HL-60/S4 treated with retinoic acid at 250 ng/mL for 4 days and 3 days (cell line): ENCODE measurements around the gene CASP1.
"Not testable (repeated sequence)": the region's sequence is repeated elsewhere in the genome, so short reads cannot be mapped to it uniquely, and the experiment has no call there.

Experiments used
- in situ Hi-C: fragments of 300-500 bp; cut with MboI; formaldehyde crosslinking; loops from 2 replicates; pipeline ENCODE4 v1.7.0; 2022; ENCODE audit warnings: low sequenced_read_pairs

Gene CASP1

DNA sequence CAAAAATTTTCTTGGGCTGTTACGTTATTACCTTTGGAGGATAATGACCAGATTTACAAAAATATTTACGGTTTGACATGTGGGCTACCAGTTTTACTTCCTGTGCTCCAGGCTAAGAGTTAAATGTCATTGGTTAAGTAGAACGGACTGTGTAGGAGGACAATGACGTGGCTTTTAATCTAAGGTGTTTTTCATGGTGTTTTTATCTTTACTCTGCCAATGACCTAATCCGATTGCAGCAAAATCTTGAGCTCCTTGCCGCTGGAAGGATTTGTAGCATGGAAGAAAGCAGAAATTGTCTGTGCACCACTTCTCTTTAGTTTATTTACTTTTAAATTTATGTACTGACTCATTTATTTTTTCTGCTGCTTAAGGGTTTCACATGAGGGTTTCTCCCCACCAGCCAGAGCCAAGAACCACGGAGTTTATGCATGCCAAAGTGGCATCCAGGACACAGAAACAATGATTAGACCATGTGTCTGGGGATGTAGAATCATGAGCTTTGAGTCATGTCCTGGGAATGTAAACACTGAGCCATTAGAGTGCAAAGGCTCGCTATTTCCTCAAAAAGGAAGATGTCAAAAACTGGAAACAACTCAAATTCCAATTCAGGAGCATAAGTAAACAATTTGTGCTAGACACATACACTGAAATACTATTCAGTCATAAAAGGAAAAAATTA, 12.1 kb upstream of the CASP1 start:
- in situ Hi-C loops: no loop called here

DNA sequence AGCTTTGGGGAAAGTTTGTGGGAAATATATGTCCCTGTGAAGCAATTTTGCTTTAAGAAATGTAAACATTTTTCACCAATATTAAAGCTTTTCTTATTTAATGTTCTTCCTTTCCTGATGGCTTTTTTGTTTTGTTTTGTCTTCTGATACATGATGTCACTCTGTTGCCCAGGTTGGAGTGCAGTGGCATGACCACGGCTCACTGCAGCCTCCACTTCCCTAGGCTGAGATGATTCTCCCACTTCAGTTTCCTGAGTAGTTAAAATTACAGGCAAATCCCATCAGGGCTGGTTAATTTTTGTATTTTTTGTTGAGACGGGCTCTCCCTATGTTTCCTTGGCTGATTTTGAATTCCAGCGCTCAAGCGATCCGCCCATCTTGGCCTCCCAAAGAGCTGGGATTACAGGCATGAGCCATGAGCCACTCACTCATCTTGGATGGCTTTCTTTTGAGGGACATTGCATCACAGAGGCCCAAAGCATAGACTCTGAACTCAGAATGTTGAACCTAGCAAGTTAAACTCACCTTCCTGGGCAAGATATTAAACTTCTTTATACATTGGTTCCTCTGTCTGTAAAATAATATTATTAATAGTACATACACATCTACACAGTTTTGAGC, 10.8 kb upstream of the CASP1 start:
- in situ Hi-C loops: no loop called here

DNA sequence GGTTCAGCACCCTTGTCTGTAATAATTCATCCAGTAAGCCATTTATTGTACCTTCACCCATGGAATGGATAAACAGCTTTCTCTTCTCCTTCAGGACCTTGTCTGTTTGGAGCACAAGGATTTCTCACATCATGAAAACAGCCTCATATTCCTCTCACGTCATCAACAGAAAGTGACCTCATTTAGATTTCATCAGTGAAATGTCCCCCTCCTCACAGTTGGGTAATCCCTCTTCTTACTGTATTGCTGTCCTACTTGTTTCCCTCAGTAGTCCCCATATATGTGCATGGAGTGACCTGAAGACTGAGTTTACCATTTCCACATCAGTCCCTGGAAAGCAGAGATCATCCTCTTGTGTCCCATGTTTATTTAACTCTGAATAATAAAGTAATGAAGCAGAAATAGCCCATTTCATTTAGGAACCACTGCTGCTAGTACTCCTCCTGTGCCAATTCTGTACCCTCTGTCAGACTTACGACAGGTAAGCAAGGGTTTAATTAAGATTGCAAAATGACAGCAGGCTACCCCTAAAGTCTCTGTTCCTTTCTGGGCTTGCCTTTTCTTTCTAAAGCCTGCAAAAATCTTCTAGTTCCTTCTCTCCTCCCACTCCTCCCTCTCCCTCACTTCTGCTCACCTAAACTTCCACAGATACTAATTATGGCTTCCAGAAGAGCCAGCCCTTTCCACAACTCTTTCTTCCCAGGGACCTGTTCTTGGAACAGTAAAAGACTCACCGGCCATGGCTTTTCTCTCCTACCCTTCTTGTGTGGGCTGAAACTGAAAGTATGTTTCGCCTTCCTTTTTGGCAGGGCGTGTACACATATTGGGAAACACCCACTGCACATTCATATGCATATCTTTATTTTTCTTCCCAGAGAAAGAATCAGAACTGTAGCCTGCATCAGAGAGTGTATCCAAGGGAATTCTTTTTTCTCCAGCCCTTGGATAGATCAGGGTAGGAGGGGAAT, 9.9 kb upstream of the CASP1 start, which contains the start of gene CARD16:
Gene CARD16, minus strand, starts transcription at position 779 of the 968 bp plus-strand sequence. Its CDS starts 38 bp downstream, at position 741.
- in situ Hi-C loops: not testable (repeated sequence)

DNA sequence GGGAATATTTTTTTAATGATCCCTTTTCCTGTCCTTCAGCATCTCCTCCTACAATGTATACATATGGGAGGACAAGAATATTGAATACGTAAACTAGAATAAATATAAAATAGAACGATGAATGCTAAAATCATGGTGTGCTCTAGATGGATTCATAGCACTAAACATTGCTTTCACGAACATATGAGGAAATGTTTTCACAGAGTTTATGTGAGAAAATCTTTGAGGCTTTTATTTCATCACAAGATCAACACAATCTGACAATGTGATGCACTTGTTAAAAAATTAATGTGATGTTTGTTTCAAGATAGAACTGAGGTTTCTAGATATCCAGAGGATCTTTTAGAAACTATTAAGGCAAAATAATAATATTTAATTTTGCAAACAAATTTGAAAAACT, 7.2 kb upstream of the CASP1 start:
- in situ Hi-C loops: no loop called here

DNA sequence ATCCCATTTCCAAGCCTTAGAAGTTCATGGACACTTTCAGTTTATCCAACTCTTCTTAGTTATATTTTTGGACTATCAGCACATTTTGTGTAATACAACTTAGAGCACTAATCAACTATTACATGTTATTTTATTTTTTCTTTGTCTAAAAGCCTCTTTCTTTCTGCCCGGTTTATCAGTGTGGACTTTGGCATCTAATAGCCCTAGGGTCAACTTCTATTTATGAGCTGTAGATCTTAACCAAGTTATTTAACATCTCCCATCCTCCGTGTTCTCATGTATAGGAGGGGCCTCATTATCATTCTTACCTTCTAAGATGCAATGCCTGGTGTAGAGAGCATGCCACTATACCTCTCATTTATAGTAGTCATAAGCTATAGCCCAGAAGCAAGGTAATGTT, 5.8 kb upstream of the CASP1 start:
- in situ Hi-C loops: no loop called here

DNA sequence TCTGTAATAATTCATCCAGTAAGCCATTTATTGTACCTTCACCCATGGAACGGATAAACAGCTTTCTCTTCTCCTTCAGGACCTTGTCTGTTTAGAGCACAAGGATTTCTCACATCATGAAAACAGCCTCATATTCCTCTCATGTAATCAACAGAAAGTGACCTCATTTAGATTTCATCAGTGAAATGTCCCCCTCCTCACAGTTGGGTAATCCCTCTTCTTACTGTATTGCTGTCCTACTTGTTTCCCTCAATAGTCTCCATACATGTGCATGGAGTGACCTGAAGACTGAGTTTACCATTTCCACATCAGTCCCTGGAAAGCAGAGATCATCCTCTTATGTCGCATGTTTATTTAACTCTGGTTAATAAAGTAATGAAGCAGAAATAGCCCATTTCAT, 556 bp downstream of the CASP1 start:
- in situ Hi-C loops: not testable (repeated sequence)

DNA sequence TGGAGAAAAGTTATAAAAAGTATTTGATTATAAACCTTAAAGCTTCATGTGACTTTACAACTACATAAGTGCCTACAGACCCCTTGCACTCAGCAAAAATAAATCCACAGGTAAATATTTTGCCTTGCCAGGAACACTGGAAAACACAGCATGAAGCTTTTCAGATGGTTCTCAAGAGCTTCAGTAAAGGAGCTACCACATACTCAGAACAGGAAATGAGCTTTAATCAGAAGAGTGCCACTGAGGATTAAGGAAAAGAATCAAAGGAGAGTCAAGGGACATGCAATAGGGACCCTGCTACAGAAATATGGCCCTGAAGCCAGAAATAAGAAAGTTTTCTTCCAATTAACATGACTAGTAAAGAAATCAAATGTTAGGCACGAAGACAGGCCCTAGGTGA, 1.2 kb downstream of the CASP1 start:
- in situ Hi-C loops: no loop called here

DNA sequence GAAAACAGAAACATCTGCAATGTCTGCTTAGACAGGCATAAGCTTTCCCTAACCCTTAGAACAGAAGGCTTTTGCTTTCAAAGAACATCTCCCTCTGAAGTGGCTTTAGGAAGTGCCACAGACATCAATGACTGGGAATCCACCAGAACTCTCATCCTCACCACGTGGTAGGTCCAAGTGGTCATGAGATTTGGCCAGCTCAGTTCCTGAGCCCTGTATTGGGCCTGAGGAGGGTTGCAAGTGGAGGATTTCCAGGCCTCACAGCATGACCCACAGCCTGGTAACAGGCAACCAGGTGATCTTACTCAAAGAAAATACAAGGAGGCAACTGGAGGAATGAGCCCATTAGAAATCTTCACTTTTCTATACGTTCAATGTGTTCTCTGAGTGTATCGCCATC, 1.6 kb downstream of the CASP1 start:
- in situ Hi-C loops: no loop called here

DNA sequence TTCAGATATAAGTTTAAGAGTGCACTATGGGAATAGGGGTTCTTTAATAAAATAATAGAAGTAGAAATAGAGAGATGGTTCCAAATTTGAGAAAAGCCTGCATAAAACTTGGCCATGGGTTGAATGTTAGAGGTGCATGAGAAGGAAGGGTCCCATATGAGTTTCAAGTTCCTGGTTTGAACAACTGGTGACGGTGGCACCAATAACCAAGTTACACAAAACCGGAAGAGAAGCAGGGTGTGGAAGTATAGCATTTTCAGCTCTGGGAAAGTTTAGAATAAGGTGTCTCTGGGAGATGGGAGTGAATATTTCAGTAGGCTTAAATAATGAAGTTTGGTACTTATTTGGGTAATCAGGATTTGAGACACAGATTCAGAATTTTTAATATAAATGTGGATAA, 2.4 kb downstream of the CASP1 start:
- in situ Hi-C loops: no loop called here

DNA sequence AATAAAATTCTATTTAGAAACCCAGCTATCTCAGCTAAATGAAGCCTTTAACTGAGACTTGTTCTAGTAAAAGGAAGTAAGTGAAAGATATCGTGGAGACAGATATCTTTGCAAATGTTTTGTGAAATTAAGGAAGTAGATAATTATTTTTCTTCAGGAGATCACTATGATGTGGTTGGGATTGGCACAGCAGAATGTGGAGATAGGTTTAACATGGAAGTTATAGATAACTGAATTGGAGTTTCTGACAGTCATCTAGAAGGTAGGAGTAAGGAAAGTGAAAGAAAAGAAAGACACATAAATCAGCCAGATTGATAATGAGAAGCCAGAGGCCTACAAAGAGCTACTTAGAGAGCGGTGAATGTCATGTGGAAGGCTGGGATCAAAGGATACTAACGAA, 7.3 kb downstream of the CASP1 start:
- in situ Hi-C loops: no loop called here

DNA sequence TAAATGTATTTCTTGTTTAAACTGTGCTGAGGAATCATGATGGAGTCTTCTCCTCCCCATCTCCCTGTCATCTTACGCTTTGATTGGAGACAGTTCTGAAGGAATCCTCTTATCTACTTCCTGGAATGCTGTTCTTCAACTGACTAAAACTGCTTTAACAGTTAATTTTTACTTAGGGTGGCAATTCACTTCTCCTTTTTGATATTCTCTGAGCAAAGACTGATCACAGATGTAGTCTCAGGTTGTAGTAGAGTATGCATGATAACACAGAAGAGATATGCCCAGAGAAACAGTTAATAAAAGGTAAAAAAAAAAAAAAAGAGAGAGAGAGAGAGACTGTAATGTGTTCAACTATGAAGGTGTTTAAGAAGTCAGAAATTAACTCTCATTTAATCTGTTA, 10.6 kb downstream of the CASP1 start:
- in situ Hi-C loops: no loop called here

DNA sequence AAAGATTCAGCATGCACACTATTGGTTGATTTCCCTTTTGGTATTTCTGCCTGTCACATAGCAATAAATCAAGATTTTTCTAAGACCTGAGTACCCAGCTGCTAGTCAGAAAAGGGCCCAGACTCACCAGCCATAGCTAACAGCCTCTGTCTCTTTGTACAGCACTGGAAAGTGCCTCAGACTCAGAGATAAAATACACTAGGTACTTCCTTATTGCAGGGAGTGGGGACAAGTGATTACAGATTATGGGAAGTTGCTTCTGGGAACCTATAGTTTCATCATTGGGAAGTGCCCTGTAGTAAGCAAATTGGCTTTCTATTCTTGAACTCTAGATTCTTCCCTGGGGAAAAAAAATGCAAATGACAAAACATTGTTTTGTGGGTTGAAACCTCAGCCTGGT, 11.9 kb downstream of the CASP1 start, which contains the start of gene CASP5:
Gene CASP5, minus strand, starts transcription at position 166 of the 400 bp plus-strand sequence. Its CDS starts 32 bp downstream, at position 134.
- in situ Hi-C loops: no loop called here

DNA sequence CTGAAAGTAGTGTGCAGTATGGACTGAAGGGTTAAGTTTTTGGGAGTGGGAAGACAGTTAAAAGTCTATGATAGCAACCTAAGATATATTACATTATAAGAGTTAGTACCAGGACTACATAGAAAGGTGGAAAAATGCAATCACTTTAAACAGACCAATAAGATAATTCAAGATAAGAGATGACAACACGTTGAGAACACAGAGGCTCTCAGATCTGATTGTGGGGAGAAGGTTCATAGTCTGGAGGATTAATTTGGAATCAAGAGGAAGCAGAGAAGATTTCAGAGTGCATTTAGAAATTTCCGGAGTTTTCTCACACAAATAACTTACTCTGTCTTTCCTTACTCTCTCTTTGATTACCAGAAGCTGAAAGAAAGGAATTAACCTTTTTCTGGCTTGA, 12.4 kb downstream of the CASP1 start:
- in situ Hi-C loops: no loop called here

DNA sequence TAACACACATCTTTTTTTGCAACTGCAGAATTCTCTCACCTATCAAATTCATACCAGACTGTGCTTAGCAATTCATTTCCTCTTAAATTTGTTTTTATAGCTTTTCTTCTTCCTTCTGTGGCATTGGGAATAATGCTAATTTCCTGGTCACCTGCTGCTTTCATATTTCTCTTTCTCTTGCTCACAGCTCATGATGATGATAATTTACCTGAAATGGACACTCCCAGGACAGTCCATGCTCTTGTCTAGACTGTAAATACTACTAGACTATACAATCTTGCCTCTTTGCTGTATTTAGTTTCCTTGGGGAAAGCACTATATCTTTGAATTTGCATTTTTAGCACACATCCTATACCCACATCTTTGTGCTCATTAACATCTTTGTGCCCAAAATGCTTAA, 27.5 kb downstream of the CASP1 start:
- in situ Hi-C loops: no loop called here

DNA sequence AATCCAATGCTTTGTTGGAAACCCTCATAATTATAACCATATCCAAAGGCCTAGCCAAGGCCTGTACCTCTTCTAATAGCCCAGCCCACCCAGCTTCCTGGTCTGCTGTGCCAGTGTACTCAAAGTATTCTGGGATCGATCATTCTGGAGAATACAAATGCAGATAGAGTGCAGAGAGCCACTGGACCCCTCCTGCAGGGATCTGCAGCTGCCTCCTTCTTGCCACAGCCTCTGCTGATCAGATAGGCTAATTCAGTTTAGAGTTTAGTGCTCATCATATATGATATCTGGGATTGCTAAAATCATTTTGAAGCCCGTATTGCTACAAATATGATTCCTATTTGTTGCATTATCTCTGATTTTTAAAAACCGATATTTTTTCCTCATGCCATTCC, 29.5 kb downstream of the CASP1 start:
- in situ Hi-C loops: no loop called here

DNA sequence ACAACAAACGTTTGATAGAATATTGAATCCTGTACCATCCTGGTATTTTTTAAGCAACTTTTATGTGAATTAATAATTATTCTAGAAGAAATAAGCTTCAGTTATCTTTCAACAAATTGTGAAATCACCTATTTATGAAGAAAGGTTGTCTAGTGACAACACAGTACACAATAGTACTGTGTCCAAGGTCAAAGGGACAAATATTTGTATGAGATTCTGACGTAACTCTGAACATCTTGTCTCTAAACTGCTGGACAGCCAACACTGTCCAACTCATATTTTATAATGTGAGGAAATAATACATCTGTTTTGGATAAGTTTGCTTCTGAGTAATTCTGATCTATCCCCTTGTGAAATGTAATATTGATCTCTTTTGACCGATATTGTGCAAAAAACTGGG, 30.9 kb downstream of the CASP1 start:
- in situ Hi-C loops: no loop called here

DNA sequence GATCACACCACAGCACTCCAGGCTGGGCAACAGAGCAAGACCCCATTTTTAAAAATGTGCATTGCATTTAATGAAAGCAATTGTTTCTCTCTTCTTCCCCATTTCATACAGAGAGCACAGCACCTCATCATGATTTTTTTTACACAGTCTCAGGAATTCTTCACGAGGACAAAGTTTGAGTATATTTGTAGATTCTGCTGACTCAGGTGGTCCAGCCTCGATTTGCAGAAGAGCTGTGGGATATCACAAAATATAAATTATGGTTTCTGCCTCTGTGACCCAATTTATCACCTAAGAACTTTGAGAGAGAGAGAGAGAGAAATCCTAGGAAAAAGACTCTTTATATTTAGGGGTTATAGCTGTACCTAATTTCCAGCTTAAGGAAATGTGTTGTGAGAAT, 31.8 kb downstream of the CASP1 start:
- in situ Hi-C loops: no loop called here

DNA sequence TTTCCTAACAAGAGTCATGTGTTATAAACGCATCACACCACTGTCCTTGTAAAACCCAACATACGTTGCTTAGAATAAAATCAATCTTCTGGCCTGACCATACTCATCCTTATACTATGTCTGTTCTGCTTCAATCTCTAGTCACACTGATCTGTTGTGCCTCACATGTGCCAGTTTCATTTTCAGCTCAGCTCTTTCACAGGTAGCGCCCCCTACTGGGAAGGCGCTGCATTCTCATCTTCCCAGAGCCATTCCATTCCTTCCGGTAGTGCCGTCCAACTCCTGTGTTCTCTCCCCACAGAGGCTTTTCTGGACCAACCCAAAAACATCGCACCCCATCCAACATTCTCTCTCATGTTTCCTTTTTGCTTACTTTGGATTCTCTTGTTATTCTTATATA, 34.1 kb downstream of the CASP1 start:
- in situ Hi-C loops: no loop called here

DNA sequence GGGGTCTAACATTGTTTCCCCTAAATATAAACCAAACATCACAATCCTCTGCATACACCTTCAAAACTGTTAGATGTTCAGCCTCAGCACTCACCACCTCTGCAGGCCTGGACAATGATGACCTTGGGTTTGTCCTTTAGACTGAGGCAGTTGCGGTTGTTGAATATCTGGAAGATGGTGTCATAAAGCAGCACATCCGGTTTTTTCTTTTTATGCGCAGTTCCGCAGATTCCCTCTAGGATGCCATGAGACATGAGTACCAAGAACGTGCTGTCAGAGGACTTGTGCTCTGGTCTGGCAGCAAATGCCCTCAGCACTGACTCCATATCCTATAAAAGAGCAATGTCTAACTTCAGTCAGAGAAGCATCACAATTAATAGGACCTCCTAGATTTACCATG, 34.8 kb downstream of the CASP1 start:
- in situ Hi-C loops: no loop called here

DNA sequence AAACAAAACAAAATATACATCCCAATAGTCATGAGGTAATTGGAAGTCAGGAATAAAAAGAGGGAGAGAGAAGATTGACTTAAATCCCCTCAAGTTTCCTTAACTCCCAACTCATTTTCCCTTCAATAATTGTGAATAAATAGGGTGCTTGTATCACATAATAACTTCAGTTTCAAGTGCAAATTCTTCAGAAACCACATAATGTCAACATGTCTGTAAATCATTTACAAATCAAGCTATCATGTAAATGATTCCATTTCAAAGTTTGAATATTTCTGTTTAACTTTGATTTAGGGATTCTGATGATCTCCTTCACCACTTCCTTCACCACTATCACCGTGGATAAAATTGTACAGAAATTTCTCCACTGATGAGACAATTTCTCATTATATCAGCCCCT, 35.2 kb downstream of the CASP1 start:
- in situ Hi-C loops: no loop called here

DNA sequence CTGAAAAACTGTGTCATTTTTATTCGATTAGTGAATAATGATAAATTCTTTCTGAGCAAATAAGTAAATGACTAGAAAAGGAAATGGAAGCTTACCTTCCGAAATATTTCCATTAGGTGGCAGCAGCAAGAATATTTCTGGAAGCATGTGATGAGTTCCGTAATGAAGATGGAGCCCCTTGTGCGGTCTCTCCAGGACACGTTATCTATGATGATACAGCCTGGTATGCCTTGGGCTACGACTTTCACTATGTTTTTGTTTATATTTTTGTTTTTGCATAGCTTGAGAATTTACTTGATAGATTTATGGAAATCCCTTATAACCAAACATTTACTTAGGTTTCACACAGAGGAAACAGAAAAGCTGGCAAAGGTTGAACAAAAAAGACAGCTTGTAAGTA, 37.7 kb downstream of the CASP1 start:
- in situ Hi-C loops: no loop called here

DNA sequence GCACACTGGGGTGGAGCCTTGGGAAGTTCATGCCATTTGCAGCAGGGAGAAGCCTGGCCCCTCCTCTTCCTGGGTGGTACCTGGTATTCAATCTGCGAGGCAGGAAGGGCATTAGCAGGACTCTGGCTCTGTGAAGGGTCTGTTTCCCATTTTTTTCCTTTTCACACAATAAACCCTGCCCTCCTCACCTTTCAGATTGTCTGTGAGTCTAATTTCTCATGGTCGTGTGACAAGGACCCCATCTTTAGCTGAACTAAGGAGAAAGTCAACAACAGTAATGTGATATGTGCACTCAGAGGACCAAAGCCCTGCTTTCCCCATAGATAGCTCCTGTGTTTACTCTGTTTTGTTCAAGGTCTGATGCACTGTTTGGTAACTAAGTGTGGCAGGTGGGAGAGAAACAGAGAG, 39.9 kb downstream of the CASP1 start:
- in situ Hi-C loops: no loop called here
